CD4-positive, alpha-beta T cell (primary cell): ENCODE data around the gene INPP5A. TPM values are rescaled to one million over a fixed set of nuclear protein-coding genes. Genes with fewer than 3 reads are reported as not detected.

ENCODE experiments used
- ATAC-seq: fragments of 200-7000 bp; cut with Tn5 transposase; one replicate; pipeline ENCODE4 v1.10.0; 2022; ENCODE audit warnings: mild to moderate bottlenecking; ENCODE audit not compliant: poor library complexity
- CTCF ChIA-PET: fragments of 350-600 bp; sonication (Branson Sonifier 250); formaldehyde crosslinking; loops from one replicate; lab custom pipeline; 2021; ENCODE audit warnings: antibody characterized with exemption, inconsistent platforms; lab: Charles Lee
- POLR2A ChIA-PET: fragments of 350-600 bp; sonication (Branson Sonifier 250); formaldehyde crosslinking; loops from one replicate; lab custom pipeline; 2021; ENCODE audit warnings: antibody characterized with exemption, inconsistent platforms; lab: Charles Lee
- DNase-seq, 14 experiments: peaks; one replicate each; pipeline ENCODE4 v3.0.0-alpha.2; 2013 to 2020; ENCODE audit warnings: mixed read lengths in 2 of 14
- H3K27ac ChIP-seq, 2 donors: one replicate each; pipeline versions ENCODE4 v1.5.1 to v1.7.0; 2013; ENCODE audit warnings: low read length in 2 of 2, low read depth in 1 of 2, mild to moderate bottlenecking in 1 of 2
- H3K27me3 ChIP-seq, 2 experiments: 1 replicate in 1 of 2; 2 replicates in 1 of 2; pipeline versions ENCODE4 v1.6.1 to v1.7.0; 2013; ENCODE audit warnings: low read length in 2 of 2, control low read depth in 1 of 2, mild to moderate bottlenecking in 1 of 2, moderate library complexity in 1 of 2; ENCODE audit not compliant: insufficient read depth in 2 of 2, control insufficient read depth in 1 of 2
- H3K36me3 ChIP-seq: one replicate; pipeline ENCODE4 v1.6.1; 2013; ENCODE audit warnings: low read length, control low read depth; ENCODE audit not compliant: insufficient read depth
- H3K4me1 ChIP-seq: one replicate; pipeline ENCODE4 v1.6.1; 2013; ENCODE audit warnings: low read length, control low read depth; ENCODE audit not compliant: insufficient read depth
- H3K4me3 ChIP-seq: one replicate; pipeline ENCODE4 v1.5.1; 2013; ENCODE audit warnings: mild to moderate bottlenecking, low read length, moderate library complexity
- H3K9me3 ChIP-seq, 2 experiments: 1 replicate in 1 of 2; 2 replicates in 1 of 2; pipeline versions ENCODE4 v1.6.1 to v1.7.0; 2013; ENCODE audit warnings: low read length in 2 of 2, mild to moderate bottlenecking in 2 of 2, control low read depth in 1 of 2, moderate library complexity in 1 of 2; ENCODE audit not compliant: control insufficient read depth in 1 of 2, insufficient read depth in 1 of 2
- H3K27ac Mint-ChIP-seq: one replicate; pipeline ENCODE4 v1.8.0; 2020; ENCODE audit warnings: mixed read lengths
- H3K27me3 Mint-ChIP-seq: one replicate; pipeline ENCODE4 v1.8.0; 2021; ENCODE audit warnings: mixed read lengths
- H3K36me3 Mint-ChIP-seq: one replicate; pipeline ENCODE4 v1.8.0; 2021; ENCODE audit warnings: low read depth, mixed read lengths
- H3K4me1 Mint-ChIP-seq: one replicate; pipeline ENCODE4 v1.8.0; 2021; ENCODE audit warnings: low read depth, mixed read lengths
- H3K4me3 Mint-ChIP-seq: one replicate; pipeline ENCODE4 v1.8.0; 2020; ENCODE audit warnings: mild to moderate bottlenecking, mixed read lengths
- H3K9me3 Mint-ChIP-seq: one replicate; pipeline ENCODE4 v1.8.0; 2020; ENCODE audit warnings: mixed read lengths
- intact Hi-C, 2 experiments: fragments of 100-400 bp; cut with DNase I in 1 of 2; cut with micrococcal nuclease in 1 of 2; formaldehyde crosslinking; loops; one replicate each; pipeline versions ENCODE4 v1.15.1 to v1.9.0; 2023 to 2025; cut with DNase I, micrococcal nuclease
- total RNA-seq, 174 experiments: library from RNA in 2 of 174; stranded (reverse) in 2 of 174; gene quantifications; one replicate each; pipeline ENCODE4 v1.2.3 and lab custom pipeline; 2021 to 2026
- TF ChIP-seq, protein P1 (sequence below): fragments of 200-600 bp; IDR thresholded peaks from one replicate; pipeline ENCODE4 v1.8.0; 2022; ENCODE audit warnings: antibody characterized with exemption, mild to moderate bottlenecking

Gene INPP5A
- total RNA-seq, 2 experiments from 2014 or later, result 22.0 to 24.8 TPM

DNA sequence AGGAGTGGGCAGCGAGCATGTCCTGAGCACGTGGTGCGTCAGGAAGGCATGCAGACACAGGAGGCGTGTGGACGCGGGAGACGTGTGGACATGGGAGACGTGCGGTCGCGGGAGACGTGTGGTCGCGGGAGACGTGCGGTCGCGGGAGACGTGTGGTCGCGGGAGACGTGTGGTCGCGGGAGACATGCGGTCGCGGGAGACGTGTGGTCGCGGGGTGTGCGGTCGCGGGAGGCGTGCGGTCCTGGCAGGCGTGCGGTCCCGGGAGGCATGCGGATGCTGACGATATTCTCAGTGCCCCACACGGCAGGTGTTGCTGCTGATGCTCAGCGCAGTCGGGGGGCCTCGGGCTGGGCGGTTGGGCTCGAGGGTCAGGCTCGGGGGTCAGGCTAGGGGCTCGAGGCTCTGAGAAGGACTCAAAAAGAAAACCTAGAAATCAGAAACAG lies 154.1 kb downstream of the INPP5A start:
- H3K4me3 ChIP-seq, result no peak overlapping the region
- Mint-ChIP-seq H3K36me3 (peaks cover 74% of the 10 kb centered on the region), H3K9me3 (peaks cover 17% of the 10 kb centered on the region), H3K4me1 (no peaks in the 10 kb centered on the region), H3K4me3 (no peak overlapping the region), H3K27ac (no peak overlapping the region), H3K27me3 (no peaks in the 10 kb centered on the region)
- H3K36me3 ChIP-seq, result peaks cover 14% of the 10 kb centered on the region
- no peaks in the 10 kb centered on the region for H3K4me1 ChIP-seq
- ChIA-PET POLR2A (no interaction called here), CTCF (no interaction called here)
- no peak for DNase-seq
- peaks cover 0 to 16% of the 10 kb centered on the region in 2 experiments for H3K9me3 ChIP-seq
- no peaks in the 10 kb centered on the region for H3K27me3 ChIP-seq
- ATAC-seq, result no peak
- intact Hi-C loops, result no loop called here
- TF ChIP-seq, protein P1, sequence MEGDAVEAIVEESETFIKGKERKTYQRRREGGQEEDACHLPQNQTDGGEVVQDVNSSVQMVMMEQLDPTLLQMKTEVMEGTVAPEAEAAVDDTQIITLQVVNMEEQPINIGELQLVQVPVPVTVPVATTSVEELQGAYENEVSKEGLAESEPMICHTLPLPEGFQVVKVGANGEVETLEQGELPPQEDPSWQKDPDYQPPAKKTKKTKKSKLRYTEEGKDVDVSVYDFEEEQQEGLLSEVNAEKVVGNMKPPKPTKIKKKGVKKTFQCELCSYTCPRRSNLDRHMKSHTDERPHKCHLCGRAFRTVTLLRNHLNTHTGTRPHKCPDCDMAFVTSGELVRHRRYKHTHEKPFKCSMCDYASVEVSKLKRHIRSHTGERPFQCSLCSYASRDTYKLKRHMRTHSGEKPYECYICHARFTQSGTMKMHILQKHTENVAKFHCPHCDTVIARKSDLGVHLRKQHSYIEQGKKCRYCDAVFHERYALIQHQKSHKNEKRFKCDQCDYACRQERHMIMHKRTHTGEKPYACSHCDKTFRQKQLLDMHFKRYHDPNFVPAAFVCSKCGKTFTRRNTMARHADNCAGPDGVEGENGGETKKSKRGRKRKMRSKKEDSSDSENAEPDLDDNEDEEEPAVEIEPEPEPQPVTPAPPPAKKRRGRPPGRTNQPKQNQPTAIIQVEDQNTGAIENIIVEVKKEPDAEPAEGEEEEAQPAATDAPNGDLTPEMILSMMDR, result no peak
- H3K27ac ChIP-seq, result no peak overlapping the region

DNA sequence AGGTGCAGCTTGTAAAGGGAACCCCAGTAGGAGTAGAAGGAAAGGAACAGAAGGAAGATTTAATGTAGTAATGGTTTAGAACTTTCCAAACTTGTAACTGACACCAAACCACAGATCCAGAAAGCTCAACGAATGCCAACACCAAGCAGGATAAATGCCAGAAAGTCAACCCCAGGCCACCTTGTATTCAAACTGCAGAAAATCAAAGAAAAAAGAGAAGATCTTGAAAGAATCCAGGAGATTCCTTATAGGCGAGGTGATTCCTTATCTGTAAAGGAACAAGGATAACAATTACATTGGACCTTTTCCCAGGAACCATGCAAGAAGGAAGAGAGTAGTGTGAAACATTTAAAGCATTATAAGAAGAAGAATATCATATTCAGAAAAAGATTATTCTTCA lies 154.7 kb downstream of the INPP5A start:
- no peak for DNase-seq
- no peaks in the 10 kb centered on the region for H3K27me3 ChIP-seq
- no peaks in the 10 kb centered on the region for H3K4me1 ChIP-seq
- H3K9me3 Mint-ChIP-seq, result peaks cover 17% of the 10 kb centered on the region
- no peaks in the 10 kb centered on the region for H3K4me1 Mint-ChIP-seq
- intact Hi-C loops, result no loop called here
- POLR2A ChIA-PET, result no interaction called here
- TF ChIP-seq, protein P1, result no peak
- peaks cover 14% of the 10 kb centered on the region for H3K36me3 ChIP-seq
- no peak overlapping the region for H3K27ac Mint-ChIP-seq
- H3K36me3 Mint-ChIP-seq, result peaks cover 77% of the 10 kb centered on the region
- no peak overlapping the region for H3K27ac ChIP-seq
- ATAC-seq, result no peak
- CTCF ChIA-PET, result no interaction called here
- H3K9me3 ChIP-seq, result peaks cover 0 to 16% of the 10 kb centered on the region in 2 experiments
- H3K27me3 Mint-ChIP-seq, result no peaks in the 10 kb centered on the region
- no peak overlapping the region for H3K4me3 Mint-ChIP-seq
- H3K4me3 ChIP-seq, result no peak overlapping the region

DNA sequence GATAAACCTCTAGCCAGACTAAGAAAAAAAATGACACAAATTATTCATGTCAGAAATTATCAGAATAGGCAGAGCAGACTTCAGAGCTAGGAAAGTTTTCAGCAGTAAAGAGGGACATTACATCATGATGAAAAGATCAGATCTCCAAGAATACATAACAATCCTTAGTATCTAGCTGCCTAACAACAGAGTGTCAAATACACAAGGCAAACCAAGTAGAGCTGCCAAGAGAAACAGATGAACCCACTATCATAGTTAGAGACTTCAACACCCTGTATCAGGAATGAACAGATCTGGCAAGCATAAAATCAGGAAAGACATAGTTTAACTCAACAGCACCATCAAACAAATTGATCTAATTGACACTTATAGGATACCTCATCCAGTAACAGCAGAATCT lies 156.1 kb downstream of the INPP5A start:
- Histone ChIP-seq H3K4me1 (no peaks in the 10 kb centered on the region), H3K9me3 (peaks cover 0 to 16% of the 10 kb centered on the region in 2 experiments), H3K4me3 (no peak overlapping the region), H3K36me3 (peaks cover 23% of the 10 kb centered on the region), H3K27ac (no peak overlapping the region), H3K27me3 (no peaks in the 10 kb centered on the region)
- no peak for DNase-seq
- TF ChIP-seq, protein P1, result no peak
- no peak for ATAC-seq
- Mint-ChIP-seq H3K36me3 (peaks cover 86% of the 10 kb centered on the region), H3K4me1 (no peaks in the 10 kb centered on the region), H3K27me3 (no peaks in the 10 kb centered on the region), H3K4me3 (no peak overlapping the region), H3K9me3 (peaks cover 17% of the 10 kb centered on the region), H3K27ac (no peak overlapping the region)
- POLR2A ChIA-PET, result no interaction called here
- CTCF ChIA-PET, result no interaction called here
- intact Hi-C loops, result no loop called here
